Tibial artery (tissue), 4 donors: Measurements from ENCODE around the gene PRKCG.

Source experiments
- DNase-seq, 2 donors: peaks; one replicate each; pipeline ENCODE4 v3.0.0-alpha.2; 2019
- H3K27ac ChIP-seq, 2 donors: fragments of 200-600 bp; sonication (generic) in 1 of 2; 1 replicate in 1 of 2; 2 replicates in 1 of 2; pipeline ENCODE4 v1.5.1; 2018 to 2019; ENCODE audit warnings: mild to moderate bottlenecking in 1 of 2
- H3K27me3 ChIP-seq, 2 donors: fragments of 200-600 bp; sonication (generic) in 1 of 2; one replicate each; pipeline versions ENCODE4 v1.5.1 to v1.6.0; 2016 to 2019
- H3K36me3 ChIP-seq, 3 donors: fragments of 200-600 bp; sonication (generic) in 2 of 3; one replicate each; pipeline ENCODE4 v1.5.1; 2016 to 2019; ENCODE audit warnings: mild to moderate bottlenecking in 2 of 3
- H3K4me1 ChIP-seq, 4 donors: fragments of 200-600 bp; sonication (generic) in 2 of 4; 1 replicate in 3 of 4; 2 replicates in 1 of 4; pipeline ENCODE4 v1.5.1; 2016 to 2019
- H3K4me3 ChIP-seq, 2 donors: fragments of 200-600 bp; sonication (generic) in 1 of 2; 1 replicate in 1 of 2; 2 replicates in 1 of 2; pipeline ENCODE4 v1.5.1; 2018 to 2019; ENCODE audit warnings: mild to moderate bottlenecking in 2 of 2
- H3K9me3 ChIP-seq, 3 donors: fragments of 200-600 bp; sonication (generic) in 1 of 3; one replicate each; pipeline ENCODE4 v1.5.1; 2016 to 2019
- intact Hi-C: fragments of 100-400 bp; cut with DNase I; formaldehyde crosslinking; loops from one replicate; pipeline ENCODE4 v1.15.0; 2023; ENCODE audit warnings: low total_unique reads
- TF ChIP-seq, protein P1 (sequence below), 2 experiments: fragments of 200-600 bp in 1 of 2; fragments of 450-650 bp in 1 of 2; IDR thresholded peaks; one replicate each; pipeline ENCODE4 v1.5.1; 2017 to 2019; ENCODE audit warnings: antibody characterized with exemption in 2 of 2, mild to moderate bottlenecking in 1 of 2, moderate library complexity in 1 of 2

Gene PRKCG

GRCh38 chr19:53942001-53942786 lies 60.2 kb downstream of the PRKCG start:
- Histone ChIP-seq H3K27me3 (peaks cover 0 to 49% of the 10 kb centered on the region in 2 donors), H3K4me1 (no peaks in the 10 kb centered on the region), H3K36me3 (no peaks in the 10 kb centered on the region), H3K4me3 (no peak overlapping the region), H3K9me3 (no peaks in the 10 kb centered on the region), H3K27ac (no peak overlapping the region)
- DNase-seq, result no peak
- TF ChIP-seq, protein P1, sequence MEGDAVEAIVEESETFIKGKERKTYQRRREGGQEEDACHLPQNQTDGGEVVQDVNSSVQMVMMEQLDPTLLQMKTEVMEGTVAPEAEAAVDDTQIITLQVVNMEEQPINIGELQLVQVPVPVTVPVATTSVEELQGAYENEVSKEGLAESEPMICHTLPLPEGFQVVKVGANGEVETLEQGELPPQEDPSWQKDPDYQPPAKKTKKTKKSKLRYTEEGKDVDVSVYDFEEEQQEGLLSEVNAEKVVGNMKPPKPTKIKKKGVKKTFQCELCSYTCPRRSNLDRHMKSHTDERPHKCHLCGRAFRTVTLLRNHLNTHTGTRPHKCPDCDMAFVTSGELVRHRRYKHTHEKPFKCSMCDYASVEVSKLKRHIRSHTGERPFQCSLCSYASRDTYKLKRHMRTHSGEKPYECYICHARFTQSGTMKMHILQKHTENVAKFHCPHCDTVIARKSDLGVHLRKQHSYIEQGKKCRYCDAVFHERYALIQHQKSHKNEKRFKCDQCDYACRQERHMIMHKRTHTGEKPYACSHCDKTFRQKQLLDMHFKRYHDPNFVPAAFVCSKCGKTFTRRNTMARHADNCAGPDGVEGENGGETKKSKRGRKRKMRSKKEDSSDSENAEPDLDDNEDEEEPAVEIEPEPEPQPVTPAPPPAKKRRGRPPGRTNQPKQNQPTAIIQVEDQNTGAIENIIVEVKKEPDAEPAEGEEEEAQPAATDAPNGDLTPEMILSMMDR (IDR thresholded peaks at IDR 0.05), result no peak
- intact Hi-C loops, result no loop called here

DNA sequence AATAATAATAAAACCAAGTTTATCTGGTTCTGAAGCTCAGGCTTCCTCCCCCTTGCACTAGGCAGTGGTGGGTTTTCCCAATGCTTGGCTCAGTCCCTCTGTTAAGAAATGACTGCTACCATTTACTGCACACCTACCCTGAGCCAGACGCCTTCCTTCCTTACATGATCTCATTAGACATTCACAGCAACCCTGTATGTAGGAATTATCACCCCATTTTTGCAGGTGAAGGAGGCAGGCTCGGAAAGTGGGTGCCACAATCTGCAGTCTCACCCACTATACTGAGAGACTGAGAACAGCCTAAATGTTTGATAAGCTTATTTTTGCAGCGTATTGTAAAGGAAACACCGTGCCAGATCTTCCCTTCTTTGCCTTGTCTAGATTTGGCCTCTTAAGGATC lies 62.4 kb downstream of the PRKCG start:
- H3K27me3 ChIP-seq, result peaks cover 0 to 47% of the 10 kb centered on the region in 2 donors
- no peak for DNase-seq
- no peak overlapping the region for H3K4me3 ChIP-seq
- no peak overlapping the region for H3K27ac ChIP-seq
- TF ChIP-seq, protein P1 (IDR thresholded peaks at IDR 0.05), result no peak
- intact Hi-C loops, result no loop called here
- no peaks in the 10 kb centered on the region for H3K36me3 ChIP-seq
- H3K9me3 ChIP-seq, result no peaks in the 10 kb centered on the region
- no peaks in the 10 kb centered on the region for H3K4me1 ChIP-seq

GRCh38 chr19:53944933-53945332 lies 62.9 kb downstream of the PRKCG start:
- DNase-seq, result no peak
- H3K9me3 ChIP-seq, result no peaks in the 10 kb centered on the region
- TF ChIP-seq, protein P1 (IDR thresholded peaks at IDR 0.05), result no peak
- H3K4me1 ChIP-seq, result no peaks in the 10 kb centered on the region
- no peak overlapping the region for H3K4me3 ChIP-seq
- H3K27ac ChIP-seq, result no peak overlapping the region
- no peaks in the 10 kb centered on the region for H3K36me3 ChIP-seq
- H3K27me3 ChIP-seq, result peaks cover 0 to 49% of the 10 kb centered on the region in 2 donors
- intact Hi-C loops, result no loop called here

GRCh38 chr19:53945441-53945840 lies 63.4 kb downstream of the PRKCG start:
- DNase-seq, result no peak
- intact Hi-C loops, result no loop called here
- Histone ChIP-seq H3K36me3 (no peaks in the 10 kb centered on the region), H3K9me3 (no peaks in the 10 kb centered on the region), H3K27me3 (peaks cover 0 to 48% of the 10 kb centered on the region in 2 donors), H3K4me1 (no peaks in the 10 kb centered on the region), H3K4me3 (no peak overlapping the region), H3K27ac (no peak overlapping the region)
- TF ChIP-seq, protein P1 (IDR thresholded peaks at IDR 0.05), result no peak

DNA sequence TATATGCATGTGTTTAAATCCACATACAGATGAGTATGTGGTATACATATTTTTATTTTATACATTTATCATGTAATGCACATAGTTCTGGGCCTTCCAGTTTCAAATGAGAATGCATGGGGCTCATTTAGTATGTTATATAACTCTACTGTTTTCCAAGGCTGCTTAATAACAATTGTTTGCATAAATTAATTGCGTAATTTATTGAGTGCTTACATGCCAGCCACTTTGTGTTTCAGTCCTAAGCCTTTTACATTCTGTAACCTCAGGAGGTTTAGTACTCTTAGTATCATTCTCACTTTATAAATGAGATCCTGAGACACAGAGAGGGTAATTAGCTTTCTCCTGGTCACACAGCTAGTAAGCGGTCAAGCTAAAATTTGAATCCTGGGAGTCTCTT lies 64.0 kb downstream of the PRKCG start:
- TF ChIP-seq, protein P1 (IDR thresholded peaks at IDR 0.05), result no peak
- intact Hi-C loops, result no loop called here
- Histone ChIP-seq H3K27ac (no peak overlapping the region), H3K4me1 (no peaks in the 10 kb centered on the region), H3K27me3 (peaks cover 0 to 46% of the 10 kb centered on the region in 2 donors), H3K9me3 (no peaks in the 10 kb centered on the region), H3K36me3 (no peaks in the 10 kb centered on the region), H3K4me3 (no peak overlapping the region)
- DNase-seq, result no peak
